T-cell (primary cell): ENCODE measurements around the gene RFXANK. TPM values are rescaled to one million over a fixed set of nuclear protein-coding genes. Genes with fewer than 3 reads are reported as not detected.

Source experiments
- ATAC-seq, 4 experiments: fragments of 200-7000 bp in 3 of 4; fragments of 150-1000 bp in 1 of 4; cut with Tn5 transposase; replicated peaks in 1 of 4; 1 replicate in 3 of 4; 2 replicates in 1 of 4; pipeline ENCODE4 v1.10.0; 2021; ENCODE audit warnings: moderate library complexity in 3 of 4, mild to moderate bottlenecking in 2 of 4, moderate number of reproducible peaks in 1 of 4
- CTCF ChIA-PET, 2 donors: fragments of 300-600 bp; sonication (Branson Sonifier 250); formaldehyde crosslinking; loops; one replicate each; lab custom pipeline; 2022; ENCODE audit warnings: antibody characterized with exemption in 2 of 2; lab: Charles Lee
- POLR2A ChIA-PET, 2 donors: fragments of 300-600 bp; sonication (Branson Sonifier 250); formaldehyde crosslinking; loops; one replicate each; lab custom pipeline; 2022; ENCODE audit warnings: antibody characterized with exemption in 2 of 2; lab: Charles Lee
- DNase-seq, 35 experiments: peaks; one replicate each; pipeline versions ENCODE4 v3.0.0 to v3.0.0-alpha.2; 2013 to 2023
- H3K27ac ChIP-seq: one replicate; pipeline ENCODE4 v1.5.1; 2013; ENCODE audit warnings: low read length
- H3K27me3 ChIP-seq, 2 experiments: replicated peaks in 1 of 2; 1 replicate in 1 of 2; 2 replicates in 1 of 2; pipeline versions ENCODE4 v1.6.1 to v1.7.0; 2013; ENCODE audit warnings: low read length in 1 of 2, mixed read lengths in 1 of 2; ENCODE audit not compliant: control insufficient read depth in 2 of 2, insufficient read depth in 2 of 2; ENCODE audit errors: extremely low read depth in 1 of 2
- H3K36me3 ChIP-seq, 2 donors: 1 replicate in 1 of 2; 2 replicates in 1 of 2; pipeline versions ENCODE4 v1.6.1 to v1.7.0; 2013; ENCODE audit warnings: low read length in 1 of 2; ENCODE audit not compliant: control insufficient read depth in 2 of 2, insufficient read depth in 1 of 2; ENCODE audit errors: extremely low read depth in 1 of 2
- H3K4me1 ChIP-seq, 2 experiments: 1 replicate in 1 of 2; 2 replicates in 1 of 2; pipeline versions ENCODE4 v1.6.1 to v1.7.0; 2013; ENCODE audit warnings: low read length in 2 of 2, mixed read lengths in 1 of 2; ENCODE audit not compliant: insufficient read depth in 2 of 2, control insufficient read depth in 1 of 2; ENCODE audit errors: extremely low read depth in 1 of 2
- H3K4me3 ChIP-seq, 2 donors: 1 replicate in 1 of 2; 2 replicates in 1 of 2; pipeline versions ENCODE4 v1.5.1 to v1.7.0; 2013; ENCODE audit warnings: mild to moderate bottlenecking in 2 of 2, low read length in 1 of 2, moderate library complexity in 1 of 2; ENCODE audit not compliant: control insufficient read depth in 1 of 2; ENCODE audit errors: extremely low read depth in 1 of 2
- H3K9me3 ChIP-seq: 2 replicates; pipeline ENCODE4 v1.7.0; 2013
- H3K27ac Mint-ChIP-seq, 2 donors: one replicate each; pipeline ENCODE4 v1.8.0; 2020 to 2021; ENCODE audit warnings: mild to moderate bottlenecking in 2 of 2, mixed read lengths in 2 of 2
- H3K27me3 Mint-ChIP-seq, 2 donors: one replicate each; pipeline ENCODE4 v1.8.0; 2021 to 2022; ENCODE audit warnings: mixed read lengths in 2 of 2
- H3K36me3 Mint-ChIP-seq: one replicate; pipeline ENCODE4 v1.8.0; 2021; ENCODE audit warnings: mixed read lengths
- H3K4me1 Mint-ChIP-seq, 3 donors: one replicate each; pipeline ENCODE4 v1.8.0; 2020 to 2022; ENCODE audit warnings: mixed read lengths in 3 of 3, mild to moderate bottlenecking in 1 of 3
- H3K4me3 Mint-ChIP-seq, 3 donors: one replicate each; pipeline ENCODE4 v1.8.0; 2020 to 2022; ENCODE audit warnings: mild to moderate bottlenecking in 3 of 3, mixed read lengths in 3 of 3, moderate library complexity in 3 of 3
- H3K9me3 Mint-ChIP-seq, 3 donors: one replicate each; pipeline ENCODE4 v1.8.0; 2020 to 2022; ENCODE audit warnings: mixed read lengths in 3 of 3
- WGBS: methylation state at CpG from one replicate; pipeline ENCODE4 v1.1.5; 2013; ENCODE audit warnings: missing lambda C conversion rate; ENCODE audit not compliant: insufficient coverage; 5-methylcytosine and 5-hydroxymethylcytosine counted together
- total RNA-seq, 35 experiments: library from RNA in 6 of 35; stranded (reverse) in 6 of 35; fragments of 120-200 nt in 1 of 35; gene quantifications; one replicate each; pipeline versions ENCODE4 v1.2.1 to v1.2.4 and lab custom pipeline; 2013 to 2026

RFXANK gene
- total RNA-seq, 5 donors from 2014 or later (not counting 1 experiment from before 2014, with no cell fraction given), result 63.8 to 92.8 (median 85.4) TPM

DNA sequence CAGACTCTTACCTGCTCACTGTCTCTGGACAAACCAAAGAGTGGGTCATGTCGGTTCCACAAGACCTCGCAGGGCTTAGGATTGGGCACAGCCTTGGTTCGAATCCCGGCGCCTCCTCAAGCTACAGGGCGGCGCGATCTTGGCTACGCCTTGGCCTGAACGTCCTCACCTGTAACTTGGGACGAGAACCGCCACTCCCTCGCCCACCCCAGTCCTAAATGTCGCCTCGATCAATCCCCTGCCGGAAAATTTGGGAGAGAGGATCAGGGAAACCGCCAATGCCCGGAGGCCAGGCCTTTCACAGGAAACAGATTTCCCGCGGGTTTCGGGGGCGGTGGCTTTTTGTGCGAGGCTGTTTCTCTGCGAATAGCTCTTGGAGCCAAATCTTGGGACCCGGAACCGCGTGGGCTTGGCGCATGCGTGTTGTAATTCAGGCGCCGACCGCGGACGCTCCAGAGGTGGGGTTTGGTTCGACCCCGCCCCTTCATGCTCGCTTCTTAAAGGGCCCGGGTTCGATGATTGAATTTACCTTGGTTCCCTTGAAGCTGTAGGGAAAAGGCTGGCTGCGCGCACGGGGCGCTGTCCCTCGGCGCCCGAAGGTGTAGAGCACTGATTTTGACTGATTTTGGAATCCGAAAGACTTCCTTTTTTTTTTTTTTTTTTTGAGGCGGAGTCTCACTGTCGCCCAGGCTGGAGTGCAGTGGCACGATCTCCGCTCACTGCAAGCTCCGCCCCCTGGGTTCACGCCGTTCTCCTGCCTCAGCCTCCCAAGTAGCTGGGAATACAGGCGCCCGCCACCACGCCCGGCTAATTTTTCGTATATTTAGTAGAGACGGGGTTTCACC lies 11.2 kb downstream of the RFXANK start, which contains the start of gene NR2C2AP:
Gene NR2C2AP, minus strand, starts transcription at position 403 of the 845 bp plus-strand sequence. Its CDS starts 354 bp downstream, at position 49.
- DNase-seq (peak; percentile 77 to 96 (median 88)), ATAC-seq (peak; percentile 90 to 95 (median 90))
- WGBS, result 7% methylated on average over 49 of the region's 60 CpGs
- ChIA-PET POLR2A (interaction anchor here in 1 of 2 donors (0.5 to 1.0 kb wide), 3 partner anchors 10 to 1596 kb away, joined by 3 to 5 read pairs (median 3); no protein-coding TSS in a partner anchor), CTCF (interaction anchor here in 1 of 2 donors (1.3 kb wide), 1 partner anchor 10 kb away, joined by 6 read pairs; no protein-coding TSS in a partner anchor)
- Histone ChIP-seq H3K27ac (peak within 1 kb of the TSS; percentile 71), H3K9me3 (no peaks in the 10 kb centered on the region), H3K27me3 (peaks cover 0 to 18% of the 10 kb centered on the region in 2 experiments), H3K4me3 (peak within 1 kb of the TSS; percentile 79 to 83), H3K36me3 (peaks cover 7 to 17% of the 10 kb centered on the region in 2 donors), H3K4me1 (peaks cover 7 to 57% of the 10 kb centered on the region in 2 experiments)
- no peaks in the 10 kb centered on the region for H3K9me3 Mint-ChIP-seq
- H3K36me3 Mint-ChIP-seq, result peaks cover 5% of the 10 kb centered on the region
- peaks cover 31 to 44% (median 34%) of the 10 kb centered on the region in 3 donors for H3K4me1 Mint-ChIP-seq
- H3K27me3 Mint-ChIP-seq, result no peaks in the 10 kb centered on the region
- H3K27ac Mint-ChIP-seq, result peak within 1 kb of the TSS; percentile 90 to 92
- H3K4me3 Mint-ChIP-seq, result peak within 1 kb of the TSS; percentile 90 to 91 (median 90)

DNA sequence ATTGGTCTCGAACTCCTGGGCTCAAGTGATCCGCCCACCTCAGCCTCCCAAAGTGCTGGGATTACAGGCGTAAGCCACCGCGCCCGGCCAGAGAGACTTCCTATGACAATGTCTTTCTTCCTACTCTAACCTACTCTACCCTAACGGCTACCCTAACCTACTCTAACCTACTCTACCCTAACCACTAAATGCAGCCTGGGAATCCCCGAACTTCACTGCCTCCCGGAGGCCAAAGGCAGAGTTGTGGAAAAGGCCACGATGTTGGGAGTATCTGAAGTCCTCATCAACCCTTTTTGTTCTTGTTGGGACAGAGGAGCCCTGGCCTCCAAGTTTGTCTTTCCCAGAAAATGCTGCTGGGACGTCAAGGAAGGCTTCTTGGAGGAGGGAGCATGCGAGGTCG lies 12.1 kb downstream of the RFXANK start:
- ATAC-seq, result no peak

DNA sequence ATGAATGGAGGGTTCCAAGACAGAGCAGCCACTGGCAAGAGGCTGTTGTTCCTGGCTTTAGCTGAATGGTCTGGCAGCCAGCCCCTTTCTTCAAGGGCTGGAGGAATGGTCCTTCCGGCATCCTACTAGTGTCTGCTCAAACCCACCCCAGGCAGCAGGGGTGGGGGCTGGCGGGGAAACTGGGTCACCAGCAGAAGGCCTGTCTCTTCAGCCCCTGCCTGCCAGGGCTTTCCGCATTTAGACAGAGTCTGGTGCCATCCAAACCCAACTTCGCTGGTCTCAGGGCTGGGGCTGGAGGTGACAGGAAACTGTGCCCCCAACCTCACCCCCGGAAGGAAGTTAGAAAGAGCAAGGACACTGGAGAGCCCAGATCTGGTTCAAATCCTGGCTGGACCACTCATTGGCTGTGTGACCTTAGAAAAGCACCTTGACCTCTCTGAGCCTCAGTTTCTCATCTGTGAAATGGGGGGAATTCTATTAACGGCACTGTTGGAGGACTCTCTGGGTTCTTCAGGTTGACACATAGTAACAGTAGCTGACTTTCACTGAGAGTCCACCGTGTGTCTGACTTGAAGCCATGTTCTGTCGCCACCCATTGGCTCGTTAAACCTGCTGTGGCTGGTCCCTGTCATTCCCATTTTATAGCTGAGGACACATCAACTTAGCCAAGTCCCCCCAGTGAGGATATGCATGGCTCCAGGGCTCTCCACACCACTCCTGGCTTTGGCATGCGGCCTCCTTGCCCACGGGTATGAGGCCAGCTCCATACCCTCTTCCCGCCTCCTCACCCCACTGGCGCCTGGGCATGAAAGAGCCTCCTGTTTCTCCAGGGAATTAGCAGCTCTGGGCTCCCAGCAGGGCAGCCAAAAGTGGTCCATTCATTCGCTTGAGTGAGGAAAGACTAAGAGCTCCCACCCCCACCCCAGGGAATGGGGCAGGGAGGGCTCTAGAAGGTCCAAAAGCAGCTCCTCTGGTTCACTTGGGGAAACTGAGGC lies 13.7 kb downstream of the RFXANK start:
- DNase-seq, result no peak
- POLR2A ChIA-PET, result no interaction called here
- no peak overlapping the region for H3K27ac ChIP-seq
- Mint-ChIP-seq H3K4me3 (no peak overlapping the region), H3K27ac (no peak overlapping the region), H3K9me3 (no peaks in the 10 kb centered on the region), H3K27me3 (peaks cover 5 to 11% of the 10 kb centered on the region in 2 donors), H3K36me3 (no peaks in the 10 kb centered on the region), H3K4me1 (peaks cover 31 to 46% (median 34%) of the 10 kb centered on the region in 3 donors)
- peaks cover 0 to 2% of the 10 kb centered on the region in 2 donors for H3K36me3 ChIP-seq
- H3K4me1 ChIP-seq, result peaks cover 7 to 57% of the 10 kb centered on the region in 2 experiments
- H3K4me3 ChIP-seq, result no peak overlapping the region
- H3K9me3 ChIP-seq, result no peaks in the 10 kb centered on the region
- peaks cover 0 to 39% of the 10 kb centered on the region in 2 experiments for H3K27me3 ChIP-seq
- 71% methylated on average over 11 of the region's 14 CpGs for WGBS
- CTCF ChIA-PET, result no interaction called here
- no peak for ATAC-seq

More for the DNA sequence above, 12.1 kb downstream of the RFXANK start:
- H3K9me3 Mint-ChIP-seq, result no peaks in the 10 kb centered on the region
- peaks cover 31 to 44% (median 34%) of the 10 kb centered on the region in 3 donors for H3K4me1 Mint-ChIP-seq
- POLR2A ChIA-PET, result no interaction called here
- no peaks in the 10 kb centered on the region for H3K36me3 Mint-ChIP-seq
- no peak for DNase-seq
- Histone ChIP-seq H3K4me3 (no peak overlapping the region), H3K27ac (no peak overlapping the region), H3K36me3 (peaks cover under 1 to 9% of the 10 kb centered on the region in 2 donors), H3K9me3 (no peaks in the 10 kb centered on the region), H3K27me3 (peaks cover 0 to 24% of the 10 kb centered on the region in 2 experiments), H3K4me1 (peaks cover 7 to 57% of the 10 kb centered on the region in 2 experiments)
- CTCF ChIA-PET, result no interaction called here
- H3K4me3 Mint-ChIP-seq, result peak overlapping the region; percentile 90 to 91 (median 90)
- H3K27ac Mint-ChIP-seq, result no peak overlapping the region
- H3K27me3 Mint-ChIP-seq, result no peaks in the 10 kb centered on the region
- 86% methylated on average over 6 of the region's 13 CpGs for WGBS

DNA sequence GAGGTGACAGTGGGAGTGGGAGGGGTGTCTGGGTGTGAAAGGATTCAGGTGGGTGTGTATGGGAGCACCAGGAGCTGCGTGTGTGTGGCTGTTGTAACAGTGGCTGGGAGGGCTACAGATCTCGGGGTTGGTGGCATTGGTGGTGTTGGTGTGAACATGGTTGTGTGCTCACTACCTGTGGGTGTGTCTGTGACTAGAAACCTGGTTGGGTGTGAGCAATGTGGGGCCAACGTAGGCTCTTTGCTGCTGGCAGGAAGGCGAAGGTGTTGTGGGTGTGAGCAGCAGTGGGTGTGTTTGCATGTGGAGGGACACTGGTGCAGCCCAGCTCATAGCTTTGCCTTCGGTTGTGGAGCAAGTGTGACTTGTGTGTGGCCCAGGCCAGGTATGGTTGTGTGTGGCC lies 14.9 kb downstream of the RFXANK start:
- Mint-ChIP-seq H3K4me1 (peaks cover 31 to 44% (median 32%) of the 10 kb centered on the region in 3 donors), H3K4me3 (peak overlapping the region in 1 of 3 donors; percentile 54), H3K36me3 (no peaks in the 10 kb centered on the region), H3K27ac (peak overlapping the region; percentile 34 to 78), H3K9me3 (no peaks in the 10 kb centered on the region), H3K27me3 (peaks cover 11 to 19% of the 10 kb centered on the region in 2 donors)
- no peak for ATAC-seq
- Histone ChIP-seq H3K4me3 (no peak overlapping the region), H3K9me3 (no peaks in the 10 kb centered on the region), H3K4me1 (peaks cover 7 to 50% of the 10 kb centered on the region in 2 experiments), H3K36me3 (no peaks in the 10 kb centered on the region), H3K27me3 (peaks cover 3 to 51% of the 10 kb centered on the region in 2 experiments), H3K27ac (no peak overlapping the region)
- WGBS, result 35% methylated on average over 5 of the region's 5 CpGs
- DNase-seq, result no peak
- POLR2A ChIA-PET, result no interaction called here
- CTCF ChIA-PET, result no interaction called here

DNA sequence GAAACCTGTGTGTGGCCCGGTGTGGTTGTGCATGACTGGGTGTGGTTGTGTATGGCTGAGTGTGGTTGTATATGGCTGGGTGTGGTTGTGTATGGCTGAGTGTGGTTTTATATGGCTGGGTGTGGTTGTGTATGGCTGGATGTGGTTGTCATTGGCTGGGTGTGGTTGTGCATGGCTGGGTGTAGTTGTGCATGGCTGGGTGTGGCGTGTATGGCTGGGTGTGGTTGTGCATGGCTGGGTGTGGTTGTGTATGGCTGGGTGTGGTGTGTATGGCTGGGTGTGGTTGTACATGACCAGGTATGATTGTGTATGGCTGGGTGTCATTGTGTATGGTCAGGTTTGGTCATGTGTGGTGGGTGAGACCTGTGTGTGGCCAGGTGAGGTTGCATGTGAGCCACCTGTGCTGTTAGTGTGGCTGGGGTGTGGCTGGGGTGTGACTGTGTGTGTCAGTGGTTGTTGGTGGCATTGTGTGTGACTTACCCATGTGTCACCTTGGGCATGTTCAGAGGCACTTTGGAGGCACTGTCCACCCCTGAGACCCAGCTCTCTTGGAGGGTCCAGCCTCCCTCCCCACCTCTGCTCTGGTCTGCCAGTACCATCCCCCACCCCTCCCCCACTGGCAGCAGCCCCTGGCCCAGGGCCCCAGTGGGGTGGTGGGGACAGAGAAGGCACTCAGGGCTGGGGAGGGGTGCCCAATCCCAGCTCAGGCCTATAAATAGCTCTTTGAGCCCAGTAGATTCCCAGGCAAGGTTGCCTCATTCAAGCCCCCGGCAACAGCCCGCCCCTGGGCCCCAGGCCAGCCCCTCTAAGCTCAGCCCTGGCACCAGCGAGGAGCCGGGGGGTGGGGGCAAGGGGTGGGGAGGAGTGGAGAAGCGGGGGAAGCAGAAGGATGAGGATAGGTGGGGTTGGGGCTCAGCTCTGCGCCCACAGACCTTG lies 15.8 kb downstream of the RFXANK start:
- Histone ChIP-seq H3K27ac (no peak overlapping the region), H3K9me3 (no peaks in the 10 kb centered on the region), H3K36me3 (no peaks in the 10 kb centered on the region), H3K4me3 (no peak overlapping the region), H3K27me3 (peaks cover 8 to 61% of the 10 kb centered on the region in 2 experiments), H3K4me1 (peaks cover 3 to 41% of the 10 kb centered on the region in 2 experiments)
- ChIA-PET POLR2A (no interaction called here), CTCF (interaction anchor here in 1 of 2 donors (0.6 kb wide), 1 partner anchor 67 kb away, joined by 3 read pairs; no protein-coding TSS in a partner anchor)
- H3K4me1 Mint-ChIP-seq, result peaks cover 22 to 35% (median 23%) of the 10 kb centered on the region in 3 donors
- ATAC-seq (no peak), DNase-seq (no peak)
- no peaks in the 10 kb centered on the region for H3K9me3 Mint-ChIP-seq
- peak overlapping the region in 1 of 2 donors; percentile 78 for H3K27ac Mint-ChIP-seq
- WGBS, result 79% methylated on average over 2 of the region's 8 CpGs
- H3K36me3 Mint-ChIP-seq, result no peaks in the 10 kb centered on the region
- H3K27me3 Mint-ChIP-seq, result peaks cover 14 to 26% of the 10 kb centered on the region in 2 donors
- H3K4me3 Mint-ChIP-seq, result peak overlapping the region in 1 of 3 donors; percentile 54
